H1 (cell line): ENCODE results near the gene POLR2J. TPM values are rescaled to one million over a fixed set of nuclear protein-coding genes. Genes with fewer than 3 reads are reported as not detected.
A peak's percentile ranks its signal among the peaks of the same experiment; 100 is the strongest.
"Not testable (repeated sequence)": the region's sequence is repeated elsewhere in the genome, so short reads cannot be mapped to it uniquely, and the experiment has no call there.

Experiments
- CTCF ChIA-PET: fragments of 300-600 bp; sonication (Branson Sonifier 250); formaldehyde crosslinking; loops from one replicate; lab custom pipeline; 2021; ENCODE audit not compliant: partially characterized antibody; lab: Charles Lee
- POLR2A ChIA-PET: fragments of 300-600 bp; sonication (Branson Sonifier 250); formaldehyde crosslinking; loops from one replicate; lab custom pipeline; 2021; ENCODE audit warnings: inconsistent platforms; ENCODE audit not compliant: partially characterized antibody; lab: Charles Lee
- DNase-seq, 2 experiments: peaks; one replicate each; pipeline versions ENCODE4 v3.0.0 to v3.0.0-alpha.2; 2010 to 2022; ENCODE audit warnings: low spot score in 2 of 2, low read depth in 1 of 2, mixed read lengths in 1 of 2
- FAIRE-seq: peaks from 2 replicates; lab custom pipeline; 2011; peaks lifted over from hg19 to GRCh38; lab: Jason Lieb, UNC
- H2AFZ ChIP-seq: 2 replicates; pipeline ENCODE4 v1.8.1; 2012; ENCODE audit warnings: low read length, inconsistent platforms
- H2AK5ac ChIP-seq: 2 replicates; pipeline ENCODE4 v1.6.1; 2013; ENCODE audit warnings: low read depth, low read length
- H2BK120ac ChIP-seq: replicated peaks from 2 replicates; pipeline ENCODE3; 2013; ENCODE audit warnings: low read depth, low read length, inconsistent platforms
- H2BK12ac ChIP-seq: 2 replicates; pipeline ENCODE4 v1.6.1; 2013; ENCODE audit warnings: low read depth, low read length
- H2BK15ac ChIP-seq: 2 replicates; pipeline ENCODE4 v1.6.1; 2013; ENCODE audit warnings: low read length
- H2BK20ac ChIP-seq: 2 replicates; pipeline ENCODE4 v1.6.1; 2013; ENCODE audit warnings: low read length
- H2BK5ac ChIP-seq: 2 replicates; pipeline ENCODE4 v1.6.1; 2013; ENCODE audit warnings: low read depth, low read length
- H3K14ac ChIP-seq: 2 replicates; pipeline ENCODE4 v1.6.1; 2013; ENCODE audit warnings: inconsistent platforms; ENCODE audit not compliant: insufficient read length
- H3K18ac ChIP-seq: 2 replicates; pipeline ENCODE4 v1.6.1; 2013; ENCODE audit warnings: low read length; ENCODE audit errors: extremely low read depth
- H3K23ac ChIP-seq: 2 replicates; pipeline ENCODE4 v1.6.1; 2013; ENCODE audit warnings: inconsistent platforms; ENCODE audit not compliant: insufficient read length
- H3K23me2 ChIP-seq: 2 replicates; pipeline ENCODE4 v1.6.1; 2013; ENCODE audit warnings: low read depth, low read length
- H3K27ac ChIP-seq: 2 replicates; pipeline ENCODE4 v1.6.1; 2011; ENCODE audit warnings: low read depth, low read length, inconsistent platforms
- H3K27me3 ChIP-seq, 4 experiments: replicated peaks in 1 of 4; 1 replicate in 1 of 4; 2 replicates in 3 of 4; pipeline versions ENCODE4 v1.6.1 to v1.8.1; 2011 to 2013; ENCODE audit warnings: low read length in 3 of 4, mild to moderate bottlenecking in 3 of 4, inconsistent platforms in 2 of 4, mixed read lengths in 2 of 4, moderate library complexity in 1 of 4; ENCODE audit not compliant: control insufficient read depth in 3 of 4, insufficient read depth in 3 of 4; ENCODE audit errors: extremely low read depth in 1 of 4
- H3K36me3 ChIP-seq, 4 experiments: 2 replicates each; pipeline versions ENCODE4 v1.6.1 to v1.8.1; 2011 to 2013; ENCODE audit warnings: mild to moderate bottlenecking in 4 of 4, low read length in 3 of 4, moderate library complexity in 2 of 4, control low read depth in 1 of 4, inconsistent platforms in 1 of 4; ENCODE audit not compliant: insufficient read depth in 4 of 4, control insufficient read depth in 2 of 4
- H3K4ac ChIP-seq: replicated peaks from 2 replicates; pipeline ENCODE3; 2013; ENCODE audit warnings: low read length, low read depth, mixed read lengths, inconsistent platforms; ENCODE audit not compliant: insufficient read length
- H3K4me1 ChIP-seq, 4 experiments: replicated peaks in 1 of 4; 1 replicate in 1 of 4; 2 replicates in 3 of 4; pipeline versions ENCODE4 v1.6.1 to v1.8.1; 2011 to 2013; ENCODE audit warnings: low read length in 3 of 4, inconsistent platforms in 2 of 4, mixed read lengths in 1 of 4; ENCODE audit not compliant: insufficient read depth in 4 of 4, control insufficient read depth in 3 of 4
- H3K4me2 ChIP-seq, 2 experiments: 2 replicates each; pipeline versions ENCODE4 v1.6.1 to v1.8.1; 2011 to 2013; ENCODE audit warnings: low read depth in 2 of 2, low read length in 2 of 2, control low read depth in 1 of 2, inconsistent platforms in 1 of 2, mild to moderate bottlenecking in 1 of 2; ENCODE audit not compliant: insufficient read depth in 1 of 2
- H3K4me3 ChIP-seq, 4 experiments: fragments of 200-600, 300-600 bp in 1 of 4; sonication (generic), shearing (Covaris generic), sonication (Bioruptor Twin) in 1 of 4; 2 replicates each; pipeline versions ENCODE4 v1.5.1 to v1.8.1; 2011 to 2016; ENCODE audit warnings: low read length in 4 of 4, low read depth in 3 of 4, control low read depth in 2 of 4, inconsistent platforms in 2 of 4, mild to moderate bottlenecking in 2 of 4, mixed read lengths in 1 of 4, moderate library complexity in 1 of 4; ENCODE audit not compliant: insufficient read depth in 2 of 4; ENCODE audit errors: extremely low read depth in 1 of 4
- H3K56ac ChIP-seq: replicated peaks from 2 replicates; pipeline ENCODE3; 2013; ENCODE audit warnings: low read depth, mild to moderate bottlenecking, mixed read lengths, low read length, inconsistent platforms; ENCODE audit not compliant: insufficient read length
- H3K79me1 ChIP-seq: 2 replicates; pipeline ENCODE4 v1.6.1; 2013; ENCODE audit warnings: low read depth, low read length, control low read depth
- H3K79me2 ChIP-seq, 2 experiments: 2 replicates each; pipeline versions ENCODE4 v1.6.1 to v1.8.1; 2012 to 2013; ENCODE audit warnings: low read length in 2 of 2, mild to moderate bottlenecking in 2 of 2, inconsistent platforms in 1 of 2; ENCODE audit not compliant: insufficient read depth in 2 of 2, control insufficient read depth in 1 of 2
- H3K9ac ChIP-seq, 4 experiments: replicated peaks in 1 of 4; 1 replicate in 1 of 4; 2 replicates in 3 of 4; pipeline versions ENCODE4 v1.6.1 to v1.8.1; 2011 to 2013; ENCODE audit warnings: low read depth in 3 of 4, low read length in 3 of 4, control low read depth in 2 of 4, mild to moderate bottlenecking in 2 of 4, moderate library complexity in 2 of 4, inconsistent platforms in 1 of 4; ENCODE audit errors: extremely low read depth in 1 of 4
- H3K9me3 ChIP-seq, 2 experiments: 2 replicates each; pipeline versions ENCODE4 v1.6.1 to v1.8.1; 2012 to 2013; ENCODE audit warnings: mild to moderate bottlenecking in 2 of 2, moderate library complexity in 2 of 2, control low read depth in 1 of 2, inconsistent platforms in 1 of 2, low read depth in 1 of 2, low read length in 1 of 2, mixed read lengths in 1 of 2; ENCODE audit not compliant: insufficient read depth in 2 of 2
- H4K20me1 ChIP-seq, 2 experiments: replicated peaks in 1 of 2; 2 replicates each; pipeline versions ENCODE3 to v1.8.1; 2011 to 2013; ENCODE audit warnings: inconsistent platforms in 2 of 2, low read length in 2 of 2, mild to moderate bottlenecking in 1 of 2; ENCODE audit not compliant: insufficient read depth in 2 of 2, control insufficient read depth in 1 of 2
- H4K5ac ChIP-seq: 2 replicates; pipeline ENCODE4 v1.6.1; 2013; ENCODE audit warnings: low read length, low read depth, mixed read lengths, inconsistent platforms; ENCODE audit not compliant: insufficient read length
- H4K8ac ChIP-seq: 2 replicates; pipeline ENCODE4 v1.8.0; 2013; ENCODE audit warnings: mild to moderate bottlenecking, moderate library complexity, low read length, inconsistent platforms; ENCODE audit not compliant: insufficient read depth; ENCODE audit errors: extremely low read depth
- H4K91ac ChIP-seq: replicated peaks from 2 replicates; pipeline ENCODE3; 2013; ENCODE audit warnings: low read length, mixed read lengths, inconsistent platforms; ENCODE audit not compliant: insufficient read length
- NRF1 ChIP-seq: IDR thresholded peaks from 2 replicates; pipeline ENCODE4 v1.6.1; 2011; ENCODE audit warnings: mild to moderate bottlenecking, low read depth, low read length, improper control_type of control experiment
- POLR2A ChIP-seq, 2 experiments: IDR thresholded peaks; 1 replicate in 1 of 2; 2 replicates in 1 of 2; pipeline ENCODE4 v1.6.1; 2011; ENCODE audit warnings: low read depth in 2 of 2, low read length in 2 of 2, mild to moderate bottlenecking in 2 of 2; ENCODE audit errors: control extremely low read depth in 1 of 2
- POLR2AphosphoS5 ChIP-seq: IDR thresholded peaks from 2 replicates; pipeline ENCODE4 v1.6.1; 2011; ENCODE audit warnings: low read depth, low read length
- TAF1 ChIP-seq: IDR thresholded peaks from 2 replicates; pipeline ENCODE4 v1.6.1; 2011; ENCODE audit warnings: mild to moderate bottlenecking, low read depth, low read length
- TBP ChIP-seq: IDR thresholded peaks from 2 replicates; pipeline ENCODE4 v1.6.1; 2011; ENCODE audit warnings: low read depth, low read length, improper control_type of control experiment
- WGBS, 2 experiments: shearing (Covaris generic) in 1 of 2; methylation state at CpG; one replicate each; pipeline versions ENCODE4 v1.1.6 to v1.1.7; 2013 to 2015; ENCODE audit warnings: low lambda C conversion rate in 2 of 2, mixed read lengths in 2 of 2, inconsistent platforms in 1 of 2, low coverage in 1 of 2, missing lambda C conversion rate in 1 of 2; ENCODE audit not compliant: insufficient replicate concordance in 2 of 2, insufficient coverage in 1 of 2, insufficient read length in 1 of 2; ENCODE audit errors: extremely low coverage in 1 of 2, missing lambda C conversion rate in 1 of 2; 5-methylcytosine and 5-hydroxymethylcytosine counted together
- long read RNA-seq, 2 experiments: library from RNA in 1 of 2; library from capped mRNA in 1 of 2; stranded (forward); transcript quantifications; one replicate each; pipeline ENCODE4 v2.0.0, GENCODE V29; 2021; ENCODE audit warnings: inconsistent platforms in 1 of 2
- polyA minus RNA-seq, 3 experiments: library from RNA; depleted of rRNA, polyadenylated mRNA; stranded (reverse); fragments of >200 nt; gene quantifications; 1 replicate in 2 of 3; 2 replicates in 1 of 3; pipeline ENCODE4 v1.2.3, GENCODE V29; 2011
- polyA plus RNA-seq, 7 experiments: library from polyadenylated mRNA; depleted of rRNA in 3 of 7; stranded (reverse) in 5 of 7; unstranded in 2 of 7; fragments of >200 nt in 5 of 7; fragments of 200-250 nt in 2 of 7; gene quantifications; 1 replicate in 5 of 7; 2 replicates in 1 of 7; 4 replicates in 1 of 7; pipeline versions ENCODE4 v1.2.1 to v1.2.3, GENCODE V29; 2011 to 2013; ENCODE audit warnings: missing spikeins in 2 of 7, mixed read lengths in 2 of 7
- total RNA-seq: library from RNA; stranded (reverse); fragmentation: NEBNext Ultra II Directional; extraction: Animal tissue kit (Norgen Biotek cat#: 25700); gene quantifications from 2 replicates; pipeline ENCODE4 v1.2.1, GENCODE V29; 2021
- TF ChIP-seq, protein P1 (sequence below), 3 experiments: IDR thresholded peaks; 1 replicate in 2 of 3; 2 replicates in 1 of 3; pipeline versions ENCODE4 v1.5.1 to v1.6.1; 2011; ENCODE audit warnings: low read length in 3 of 3, mild to moderate bottlenecking in 3 of 3, inconsistent platforms in 2 of 3, low read depth in 1 of 3, moderate library complexity in 1 of 3; ENCODE audit not compliant: insufficient read depth in 1 of 3; ENCODE audit errors: control extremely low read depth in 1 of 3

POLR2J gene
- total RNA-seq (54.1 TPM in 2 replicates), polyA plus RNA-seq (2011; rRNA removed) (109 and 113 TPM in 2 replicates), polyA minus RNA-seq (2011; rRNA and poly(A)+ RNA removed) (25.6 and 27.0 TPM in 2 replicates)
- 122 TPM for polyA plus RNA-seq (2011; cell fraction: cytosol; rRNA removed)
- 86.3 TPM for polyA plus RNA-seq (2011; cell fraction: nucleus; rRNA removed)
- polyA plus RNA-seq (2012, experiment 1 of 2): 67.0 to 98.0 TPM (median 84.3 TPM) in 4 replicates
- 76.1 TPM for polyA plus RNA-seq (2012, experiment 2 of 2)
- 137 TPM for polyA plus RNA-seq (2013, experiment 1 of 2)
- polyA plus RNA-seq (2013, experiment 2 of 2): 144 TPM
- polyA minus RNA-seq (2011; cell fraction: cytosol; rRNA and poly(A)+ RNA removed): 18.2 TPM
- 109 TPM for polyA minus RNA-seq (2011; cell fraction: nucleus; rRNA and poly(A)+ RNA removed)
- long read RNA-seq, experiment 1, transcript POLR2J-201 (4 exons, 932 nt): major isoform, 97 of 114 reads
- long read RNA-seq, experiment 1, partial matches to known transcripts: 6 of 114 reads
- long read RNA-seq, experiment 1, other reads (novel, unspliced or antisense): 11 of 114 reads
- long read RNA-seq, experiment 2, transcript POLR2J-201 (4 exons, 932 nt): major isoform, 13 of 18 reads
- long read RNA-seq, experiment 2, partial matches to known transcripts: 3 of 18 reads
- long read RNA-seq, experiment 2, other reads (novel, unspliced or antisense): 2 of 18 reads

DNA sequence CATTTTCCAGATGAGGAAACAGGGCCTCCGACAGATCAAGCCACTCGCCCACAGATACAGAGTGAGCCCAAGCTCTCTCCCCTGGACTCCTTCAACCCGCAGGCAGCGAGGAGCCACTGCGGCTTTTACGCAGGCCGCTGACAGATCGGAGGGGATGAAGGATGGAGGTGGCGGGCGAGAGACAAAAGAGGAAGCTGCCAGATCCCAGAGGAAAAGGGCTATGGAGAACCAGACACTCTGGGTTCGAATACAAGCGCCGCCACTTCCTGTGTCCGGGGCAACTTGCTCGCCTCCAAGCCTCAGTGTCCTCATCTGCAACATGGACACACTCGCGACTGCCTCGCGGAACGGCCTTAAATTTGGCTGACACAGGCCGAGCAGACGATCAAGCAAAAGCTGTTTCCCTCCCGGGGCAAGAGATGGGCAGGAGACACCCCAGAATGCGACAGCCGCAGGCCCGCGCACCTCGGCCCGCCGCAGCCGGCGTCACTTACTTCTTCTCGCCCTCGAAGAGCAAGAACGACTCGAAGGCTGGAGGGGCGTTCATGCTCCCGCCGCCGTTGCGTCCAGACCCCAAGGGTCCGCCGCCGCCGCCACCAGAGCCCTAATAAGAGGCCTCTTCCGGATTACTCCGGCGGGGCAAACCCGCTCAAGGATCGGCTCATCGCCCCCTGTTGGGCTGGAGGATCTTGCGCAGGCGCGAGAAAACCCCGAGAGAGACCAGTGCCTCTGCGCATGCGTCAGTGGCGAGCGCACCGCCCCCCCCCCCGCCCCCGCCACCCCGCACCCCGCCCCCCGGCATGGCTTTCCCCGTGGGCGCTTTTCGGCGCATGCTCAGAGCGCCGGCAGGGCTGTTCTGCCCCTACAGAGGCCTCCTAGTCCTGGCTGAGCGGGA, at the start of gene POLR2J:
Gene POLR2J, minus strand, starts transcription at position 609 of the 895 bp plus-strand sequence. Its CDS starts 62 bp downstream, at position 547.
- H3K23me2 ChIP-seq, H3K9ac ChIP-seq, H4K8ac ChIP-seq, H2AFZ ChIP-seq, CTCF ChIA-PET, H2BK120ac ChIP-seq, H3K4ac ChIP-seq, H2BK5ac ChIP-seq, H3K4me2 ChIP-seq, H3K9me3 ChIP-seq, H2BK15ac ChIP-seq, H4K20me1 ChIP-seq, H2BK20ac ChIP-seq, H3K18ac ChIP-seq, H3K14ac ChIP-seq, POLR2A ChIA-PET, H3K56ac ChIP-seq, FAIRE-seq, H2BK12ac ChIP-seq, H3K27me3 ChIP-seq, H2AK5ac ChIP-seq, H3K36me3 ChIP-seq, H3K79me1 ChIP-seq, H3K79me2 ChIP-seq, H3K23ac ChIP-seq, H4K5ac ChIP-seq, H3K27ac ChIP-seq, H3K4me1 ChIP-seq, H4K91ac ChIP-seq: not testable (repeated sequence)
- TF ChIP-seq TBP (peak; percentile 71), TAF1 (peak; percentile 80), POLR2A (IDR thresholded peaks at IDR 0.05; ENCODE audit: control extremely low read depth in 1 of 2, low read depth in 2 of 2, low read length in 2 of 2) (0 out of 3 replicates have a peak, but pooled peaks of 1 of the 2 experiments have one; percentile 33), NRF1 (peak; percentile 27; the same call in 1 of the 2 replicates), POLR2AphosphoS5 (0 out of 2 replicates have a peak, but pooled peaks have one; percentile 36)
- TF ChIP-seq, protein P1, sequence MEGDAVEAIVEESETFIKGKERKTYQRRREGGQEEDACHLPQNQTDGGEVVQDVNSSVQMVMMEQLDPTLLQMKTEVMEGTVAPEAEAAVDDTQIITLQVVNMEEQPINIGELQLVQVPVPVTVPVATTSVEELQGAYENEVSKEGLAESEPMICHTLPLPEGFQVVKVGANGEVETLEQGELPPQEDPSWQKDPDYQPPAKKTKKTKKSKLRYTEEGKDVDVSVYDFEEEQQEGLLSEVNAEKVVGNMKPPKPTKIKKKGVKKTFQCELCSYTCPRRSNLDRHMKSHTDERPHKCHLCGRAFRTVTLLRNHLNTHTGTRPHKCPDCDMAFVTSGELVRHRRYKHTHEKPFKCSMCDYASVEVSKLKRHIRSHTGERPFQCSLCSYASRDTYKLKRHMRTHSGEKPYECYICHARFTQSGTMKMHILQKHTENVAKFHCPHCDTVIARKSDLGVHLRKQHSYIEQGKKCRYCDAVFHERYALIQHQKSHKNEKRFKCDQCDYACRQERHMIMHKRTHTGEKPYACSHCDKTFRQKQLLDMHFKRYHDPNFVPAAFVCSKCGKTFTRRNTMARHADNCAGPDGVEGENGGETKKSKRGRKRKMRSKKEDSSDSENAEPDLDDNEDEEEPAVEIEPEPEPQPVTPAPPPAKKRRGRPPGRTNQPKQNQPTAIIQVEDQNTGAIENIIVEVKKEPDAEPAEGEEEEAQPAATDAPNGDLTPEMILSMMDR (IDR thresholded peaks at IDR 0.05; ENCODE audit: control extremely low read depth in 1 of 3, insufficient read depth in 1 of 3, low read depth in 1 of 3, low read length in 3 of 3): peak in 1 of 3 experiments; percentile 36; a peak in 2 of 4 replicates
- H3K4me3 ChIP-seq: peak within 1 kb of the TSS in 3 of 4 experiments; percentile 21 to 54 (median 23); a peak in 4 of 8 replicates
- peak; percentile 57 to 98 for DNase-seq
- WGBS, 2 experiments: 0% methylated on average over 21 of the region's 72 CpGs; no CpG with 5 or more reads in 1 of the 2 experiments
